Astrocyte (in vitro differentiated cells and primary cell): ENCODE results near the gene CERKL. TPM values are rescaled to one million over a fixed set of nuclear protein-coding genes. Genes with fewer than 3 reads are reported as not detected.

Experiments
- DNase-seq: peaks from one replicate; pipeline ENCODE4 v3.0.0-alpha.2; 2010; ENCODE audit warnings: low read depth
- FAIRE-seq: peaks from 2 replicates; lab custom pipeline; 2011; peaks lifted over from hg19 to GRCh38; lab: Jason Lieb, UNC
- H2AFZ ChIP-seq: 2 replicates; pipeline ENCODE4 v1.6.0; 2012; ENCODE audit warnings: low read depth, low read length, inconsistent platforms
- H3K27ac ChIP-seq: 2 replicates; pipeline ENCODE4 v1.5.1; 2011; ENCODE audit warnings: low read depth, low read length, inconsistent platforms
- H3K27me3 ChIP-seq: 2 replicates; pipeline ENCODE4 v1.6.0; 2011; ENCODE audit warnings: low read length, inconsistent platforms; ENCODE audit not compliant: insufficient read depth
- H3K36me3 ChIP-seq: 2 replicates; pipeline ENCODE4 v1.5.1; 2011; ENCODE audit warnings: low read length, inconsistent platforms; ENCODE audit not compliant: insufficient read depth
- H3K4me1 ChIP-seq: 2 replicates; pipeline ENCODE4 v1.5.1; 2011; ENCODE audit warnings: low read length, inconsistent platforms; ENCODE audit not compliant: insufficient read depth
- H3K4me2 ChIP-seq: 2 replicates; pipeline ENCODE4 v1.6.0; 2012; ENCODE audit warnings: low read length, inconsistent platforms
- H3K4me3 ChIP-seq: 2 replicates; pipeline ENCODE4 v1.5.1; 2011; ENCODE audit warnings: low read depth, mild to moderate bottlenecking, low read length, inconsistent platforms; ENCODE audit not compliant: insufficient read depth
- H3K79me2 ChIP-seq: 2 replicates; pipeline ENCODE4 v1.6.0; 2012; ENCODE audit warnings: mild to moderate bottlenecking, low read length, inconsistent platforms; ENCODE audit not compliant: insufficient read depth
- H3K9ac ChIP-seq: 2 replicates; pipeline ENCODE4 v1.6.0; 2012; ENCODE audit warnings: mild to moderate bottlenecking, low read length, inconsistent platforms
- H3K9me3 ChIP-seq: 2 replicates; pipeline ENCODE4 v1.5.1; 2012; ENCODE audit warnings: low read depth, mild to moderate bottlenecking, low read length, inconsistent platforms; ENCODE audit not compliant: insufficient read depth
- H4K20me1 ChIP-seq: 2 replicates; pipeline ENCODE4 v1.6.0; 2012; ENCODE audit warnings: low read length, inconsistent platforms; ENCODE audit not compliant: insufficient read depth
- H3K27ac Mint-ChIP-seq: one replicate; pipeline ENCODE4 v1.8.0; 2021; ENCODE audit warnings: mild to moderate bottlenecking, mixed read lengths; ENCODE audit not compliant: unreplicated experiment
- H3K27me3 Mint-ChIP-seq: one replicate; pipeline ENCODE4 v1.8.0; 2021; ENCODE audit warnings: low read depth, mixed read lengths; ENCODE audit not compliant: unreplicated experiment
- H3K36me3 Mint-ChIP-seq: one replicate; pipeline ENCODE4 v1.8.0; 2021; ENCODE audit warnings: low read depth, mixed read lengths; ENCODE audit not compliant: unreplicated experiment
- H3K4me1 Mint-ChIP-seq: one replicate; pipeline ENCODE4 v1.8.0; 2021; ENCODE audit warnings: low read depth, mixed read lengths; ENCODE audit not compliant: unreplicated experiment
- H3K4me3 Mint-ChIP-seq: one replicate; pipeline ENCODE4 v1.8.0; 2021; ENCODE audit warnings: mild to moderate bottlenecking, moderate library complexity, mixed read lengths; ENCODE audit not compliant: unreplicated experiment
- H3K9me3 Mint-ChIP-seq: one replicate; pipeline ENCODE4 v1.8.0; 2021; ENCODE audit warnings: mild to moderate bottlenecking, mixed read lengths; ENCODE audit not compliant: unreplicated experiment
- CTCF ChIP-seq: IDR thresholded peaks from 2 replicates; pipeline ENCODE4 v1.5.1; 2011; ENCODE audit warnings: low read depth, mild to moderate bottlenecking, inconsistent platforms, low read length, moderate library complexity; ENCODE audit not compliant: insufficient read depth
- EZH2 ChIP-seq: IDR thresholded peaks from 2 replicates; pipeline ENCODE4 v1.6.1; 2012; ENCODE audit warnings: mild to moderate bottlenecking, low read length, inconsistent platforms; ENCODE audit not compliant: insufficient read depth
- total RNA-seq: library from RNA; stranded (reverse); gene quantifications from 2 replicates; pipeline ENCODE4 v1.2.1, GENCODE V29; 2021

CERKL gene
- total RNA-seq, 1 donor from 2014 or later = 0.16 TPM

- H3K4me1 Mint-ChIP-seq = peaks cover 4% of the 10 kb centered on the region
- peak overlapping the region; percentile 41 for H3K27ac Mint-ChIP-seq
- no peak for DNase-seq
- H3K27me3 Mint-ChIP-seq = peaks cover 86% of the 10 kb centered on the region
- Histone ChIP-seq H3K4me3 (peak overlapping the region; percentile 1), H4K20me1 (no peaks in the 10 kb centered on the region), H3K36me3 (no peaks in the 10 kb centered on the region), H3K27ac (no peak overlapping the region), H3K9ac (no peak overlapping the region), H3K4me1 (peaks cover 11% of the 10 kb centered on the region), H2AFZ (no peak overlapping the region), H3K9me3 (peaks cover 4% of the 10 kb centered on the region), H3K4me2 (peak overlapping the region; percentile 65), H3K27me3 (peaks cover 81% of the 10 kb centered on the region), H3K79me2 (no peaks in the 10 kb centered on the region)
- peaks cover 36% of the 10 kb centered on the region for H3K9me3 Mint-ChIP-seq
- no peak for FAIRE-seq
- no peaks in the 10 kb centered on the region for H3K36me3 Mint-ChIP-seq
- TF ChIP-seq CTCF = no peak
- peak; percentile 51 for TF ChIP-seq EZH2
- no peak overlapping the region for H3K4me3 Mint-ChIP-seq
Measured at GRCh38 chr2:181680937-181681811, 24.3 kb upstream of the CERKL start.

GRCh38 chr2:181680055-181680936 is 23.4 kb upstream of the CERKL start, which contains the start of gene NEUROD1:
Gene NEUROD1, minus strand, starts transcription at chr2:181680517. Its CDS starts 1,657 bp downstream, at chr2:181678860.
- Mint-ChIP-seq H3K27ac (peak within 1 kb of the TSS; percentile 41), H3K9me3 (peaks cover 33% of the 10 kb centered on the region), H3K4me1 (peaks cover 4% of the 10 kb centered on the region), H3K27me3 (peaks cover 83% of the 10 kb centered on the region), H3K4me3 (no peak within 1 kb of the TSS), H3K36me3 (no peaks in the 10 kb centered on the region)
- Histone ChIP-seq H3K4me3 (peak within 1 kb of the TSS; percentile 1), H3K79me2 (no peaks in the 10 kb centered on the region), H3K9me3 (peaks cover 4% of the 10 kb centered on the region), H3K4me1 (peaks cover 11% of the 10 kb centered on the region), H4K20me1 (no peaks in the 10 kb centered on the region), H3K27me3 (peaks cover 80% of the 10 kb centered on the region), H2AFZ (no peak within 1 kb of the TSS), H3K4me2 (peak within 1 kb of the TSS; percentile 65), H3K27ac (no peak within 1 kb of the TSS), H3K9ac (no peak within 1 kb of the TSS), H3K36me3 (no peaks in the 10 kb centered on the region)
- TF ChIP-seq EZH2 = peak; percentile 36
- no peak for TF ChIP-seq CTCF
- FAIRE-seq (no peak), DNase-seq (no peak)
